GM23248 (cell line): ENCODE measurements around the gene ZNF385D.

Source experiments
- EZH2 ChIP-seq: fragments of 200-600 bp; sonication (generic); IDR thresholded peaks from 2 replicates; pipeline ENCODE4 v1.6.1; 2018; ENCODE audit warnings: antibody characterized with exemption, mild to moderate bottlenecking; ENCODE audit not compliant: insufficient read depth, poor library complexity, severe bottlenecking
- EZH2phosphoT487 ChIP-seq: fragments of 200-600 bp; sonication (generic); IDR thresholded peaks from 2 replicates; pipeline ENCODE4 v1.6.1; 2018; ENCODE audit warnings: antibody characterized with exemption, moderate library complexity, mild to moderate bottlenecking, low read depth; ENCODE audit not compliant: insufficient read depth

DNA sequence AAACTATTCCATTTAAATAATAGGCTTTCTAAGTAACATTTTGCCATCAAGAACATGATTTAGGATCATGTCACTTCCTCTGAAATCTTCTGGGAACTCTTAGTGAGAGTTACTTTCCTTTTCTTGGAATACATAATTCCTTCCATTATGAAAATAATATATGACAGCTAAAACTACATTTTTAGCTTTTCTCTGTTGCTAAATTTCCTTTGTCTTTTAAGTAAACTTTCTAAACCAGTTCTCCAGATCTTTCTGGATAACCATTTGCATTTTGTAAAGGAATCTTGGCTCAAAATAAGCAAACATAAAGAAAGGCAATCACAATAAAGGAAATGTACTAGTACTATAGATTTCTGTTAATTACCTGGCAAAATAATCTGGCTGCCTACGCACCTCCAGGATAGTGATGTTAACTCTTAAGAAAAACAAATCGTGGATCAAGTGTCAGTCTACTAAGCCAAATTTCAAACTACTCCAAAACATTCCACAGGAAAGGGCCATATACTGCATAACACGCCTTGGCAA lies 165.7 kb downstream of the ZNF385D start:
- TF ChIP-seq EZH2phosphoT487 (no peak), EZH2 (no peak)
